ENCODE results near the gene GPA33.
A peak's percentile ranks its signal among the peaks of the same experiment; 100 is the strongest.

The GPA33 gene

GRCh38 chr1:167106119-167106461 lies 15.9 kb upstream of the GPA33 start:
- no peak overlapping the region for H3K4me3 Mint-ChIP-seq
- H3K36me3 Mint-ChIP-seq (ENCODE audit: low read depth) = peaks cover 11% of the 10 kb centered on the region
- H3K4me1 Mint-ChIP-seq (ENCODE audit: low read depth) = peaks cover 57% of the 10 kb centered on the region
- peaks cover 13% of the 10 kb centered on the region for H3K9me3 Mint-ChIP-seq
- H3K27me3 Mint-ChIP-seq (ENCODE audit: low read depth) = no peaks in the 10 kb centered on the region
- no peak overlapping the region for H3K27ac Mint-ChIP-seq

- peaks cover 51% of the 10 kb centered on the region for H3K4me1 Mint-ChIP-seq (ENCODE audit: low read depth)
Observed at GRCh38 chr1:167105271-167106118, 15.3 kb upstream of the GPA33 start.

GRCh38 chr1:167104256-167104633 lies 14.1 kb upstream of the GPA33 start:
- H3K36me3 Mint-ChIP-seq (ENCODE audit: low read depth) = no peaks in the 10 kb centered on the region
- H3K27me3 Mint-ChIP-seq (ENCODE audit: low read depth) = no peaks in the 10 kb centered on the region
- H3K9me3 Mint-ChIP-seq = no peaks in the 10 kb centered on the region
- H3K4me3 Mint-ChIP-seq = peak overlapping the region; percentile 46
- H3K27ac Mint-ChIP-seq = peak overlapping the region; percentile 41
- peaks cover 39% of the 10 kb centered on the region for H3K4me1 Mint-ChIP-seq (ENCODE audit: low read depth)

More at GRCh38 chr1:167105271-167106118, 15.3 kb upstream of the GPA33 start:
- H3K27ac Mint-ChIP-seq = peak overlapping the region; percentile 62
- H3K4me3 Mint-ChIP-seq = no peak overlapping the region
- no peaks in the 10 kb centered on the region for H3K27me3 Mint-ChIP-seq (ENCODE audit: low read depth)
- peaks cover 7% of the 10 kb centered on the region for H3K9me3 Mint-ChIP-seq
- H3K36me3 Mint-ChIP-seq (ENCODE audit: low read depth) = peaks cover 5% of the 10 kb centered on the region

- H3K9me3 Mint-ChIP-seq = no peaks in the 10 kb centered on the region
Observed at GRCh38 chr1:167102906-167103573, 12.9 kb upstream of the GPA33 start.

GRCh38 chr1:167101754-167102153 lies 11.6 kb upstream of the GPA33 start:
- H3K4me1 Mint-ChIP-seq (ENCODE audit: low read depth) = peaks cover 24% of the 10 kb centered on the region
- peaks cover 4% of the 10 kb centered on the region for H3K27me3 Mint-ChIP-seq (ENCODE audit: low read depth)
- peaks cover 2% of the 10 kb centered on the region for H3K36me3 Mint-ChIP-seq (ENCODE audit: low read depth)
- H3K4me3 Mint-ChIP-seq = no peak overlapping the region
- no peak overlapping the region for H3K27ac Mint-ChIP-seq
- H3K9me3 Mint-ChIP-seq = peaks cover 3% of the 10 kb centered on the region

More at GRCh38 chr1:167102906-167103573, 12.9 kb upstream of the GPA33 start:
- Mint-ChIP-seq H3K4me1 (ENCODE audit: low read depth) (peaks cover 28% of the 10 kb centered on the region), H3K27ac (no peak overlapping the region), H3K4me3 (no peak overlapping the region), H3K36me3 (ENCODE audit: low read depth) (no peaks in the 10 kb centered on the region), H3K27me3 (ENCODE audit: low read depth) (no peaks in the 10 kb centered on the region)

- Mint-ChIP-seq H3K4me1 (ENCODE audit: low read depth) (peaks cover 23% of the 10 kb centered on the region), H3K9me3 (peaks cover 3% of the 10 kb centered on the region), H3K27me3 (ENCODE audit: low read depth) (peaks cover 4% of the 10 kb centered on the region), H3K36me3 (ENCODE audit: low read depth) (peaks cover 2% of the 10 kb centered on the region), H3K27ac (no peak overlapping the region), H3K4me3 (no peak overlapping the region)
Observed at GRCh38 chr1:167100730-167101129, 10.6 kb upstream of the GPA33 start.

- peaks cover 2% of the 10 kb centered on the region for H3K36me3 Mint-ChIP-seq (ENCODE audit: low read depth)
- peaks cover 18% of the 10 kb centered on the region for H3K4me1 Mint-ChIP-seq (ENCODE audit: low read depth)
- no peak overlapping the region for H3K4me3 Mint-ChIP-seq
- peaks cover 3% of the 10 kb centered on the region for H3K9me3 Mint-ChIP-seq
- peaks cover 4% of the 10 kb centered on the region for H3K27me3 Mint-ChIP-seq (ENCODE audit: low read depth)
- no peak overlapping the region for H3K27ac Mint-ChIP-seq
Observed at GRCh38 chr1:167099851-167100250, 9.7 kb upstream of the GPA33 start.

GRCh38 chr1:167095368-167095767 lies 5.2 kb upstream of the GPA33 start:
- H3K9me3 Mint-ChIP-seq = peaks cover 3% of the 10 kb centered on the region
- H3K27ac Mint-ChIP-seq = no peak overlapping the region
- H3K4me3 Mint-ChIP-seq = no peak overlapping the region
- H3K4me1 Mint-ChIP-seq (ENCODE audit: low read depth) = peaks cover 7% of the 10 kb centered on the region
- peaks cover 5% of the 10 kb centered on the region for H3K36me3 Mint-ChIP-seq (ENCODE audit: low read depth)
- peaks cover 4% of the 10 kb centered on the region for H3K27me3 Mint-ChIP-seq (ENCODE audit: low read depth)

GRCh38 chr1:167094690-167095089 lies 4.5 kb upstream of the GPA33 start:
- Mint-ChIP-seq H3K4me3 (no peak overlapping the region), H3K27ac (no peak overlapping the region), H3K27me3 (ENCODE audit: low read depth) (peaks cover 4% of the 10 kb centered on the region), H3K4me1 (ENCODE audit: low read depth) (peaks cover 10% of the 10 kb centered on the region), H3K9me3 (peaks cover 3% of the 10 kb centered on the region), H3K36me3 (ENCODE audit: low read depth) (peaks cover 7% of the 10 kb centered on the region)

GRCh38 chr1:167093846-167094516 lies 3.8 kb upstream of the GPA33 start, which contains the start of gene STYXL2:
Gene STYXL2, plus strand, starts transcription at chr1:167094075. Its CDS starts 775 bp downstream, at chr1:167094850.
- H3K9me3 Mint-ChIP-seq = peaks cover 3% of the 10 kb centered on the region
- peaks cover 7% of the 10 kb centered on the region for H3K36me3 Mint-ChIP-seq (ENCODE audit: low read depth)
- H3K4me3 Mint-ChIP-seq = no peak within 1 kb of the TSS
- H3K27me3 Mint-ChIP-seq (ENCODE audit: low read depth) = peaks cover 4% of the 10 kb centered on the region
- H3K27ac Mint-ChIP-seq = no peak within 1 kb of the TSS
- peaks cover 15% of the 10 kb centered on the region for H3K4me1 Mint-ChIP-seq (ENCODE audit: low read depth)

GRCh38 chr1:167092653-167093052 lies 2.5 kb upstream of the GPA33 start:
- Mint-ChIP-seq H3K36me3 (ENCODE audit: low read depth) (peaks cover 7% of the 10 kb centered on the region), H3K4me1 (ENCODE audit: low read depth) (peaks cover 17% of the 10 kb centered on the region), H3K9me3 (peaks cover 3% of the 10 kb centered on the region), H3K4me3 (no peak overlapping the region), H3K27me3 (ENCODE audit: low read depth) (peaks cover 4% of the 10 kb centered on the region), H3K27ac (no peak overlapping the region)

- H3K4me1 Mint-ChIP-seq (ENCODE audit: low read depth) = peaks cover 15% of the 10 kb centered on the region
- H3K9me3 Mint-ChIP-seq = no peaks in the 10 kb centered on the region
- H3K36me3 Mint-ChIP-seq (ENCODE audit: low read depth) = peaks cover 6% of the 10 kb centered on the region
- no peaks in the 10 kb centered on the region for H3K27me3 Mint-ChIP-seq (ENCODE audit: low read depth)
- peak overlapping the region; percentile 96 for H3K27ac Mint-ChIP-seq
- peak overlapping the region; percentile 60 for H3K4me3 Mint-ChIP-seq
Observed at GRCh38 chr1:167089939-167090313, 251 bp downstream of the GPA33 start.

- Mint-ChIP-seq H3K4me1 (ENCODE audit: low read depth) (peaks cover 15% of the 10 kb centered on the region), H3K27me3 (ENCODE audit: low read depth) (no peaks in the 10 kb centered on the region), H3K4me3 (peak overlapping the region; percentile 14), H3K27ac (no peak overlapping the region), H3K9me3 (no peaks in the 10 kb centered on the region), H3K36me3 (ENCODE audit: low read depth) (peaks cover 6% of the 10 kb centered on the region)
Observed at GRCh38 chr1:167088746-167089417, 1.3 kb downstream of the GPA33 start.

- H3K36me3 Mint-ChIP-seq (ENCODE audit: low read depth) = peaks cover 6% of the 10 kb centered on the region
- no peak overlapping the region for H3K27ac Mint-ChIP-seq
- peaks cover 14% of the 10 kb centered on the region for H3K4me1 Mint-ChIP-seq (ENCODE audit: low read depth)
- H3K27me3 Mint-ChIP-seq (ENCODE audit: low read depth) = no peaks in the 10 kb centered on the region
- no peak overlapping the region for H3K4me3 Mint-ChIP-seq
- no peaks in the 10 kb centered on the region for H3K9me3 Mint-ChIP-seq
Observed at GRCh38 chr1:167086768-167087167, 3.4 kb downstream of the GPA33 start.

Measured in T-helper 1 cell treated with Interleukin-12 subunit alpha and Interleukin-12 subunit beta and Interleukin-4 antibody, amounts not matched to agents 30 μg/mL and 1 μg/mL, for 36 hours (primary cell).